ENCODE results near the gene GBX1. TPM values are rescaled to one million over a fixed set of nuclear protein-coding genes. Genes with fewer than 3 reads are reported as not detected.

The GBX1 gene
- total RNA-seq, 1 experiment from 2014 or later = not detected

- Histone ChIP-seq H2BK120ac (ENCODE audit: low read depth, low read length, poor library complexity, severe bottlenecking) (no peak overlapping the region), H2BK15ac (ENCODE audit: low read depth, low read length) (no peak overlapping the region), H3K4me2 (ENCODE audit: insufficient read depth, insufficient read length, low read length) (no peak overlapping the region), H3T11ph (ENCODE audit: low read length) (no peak overlapping the region), H3K56ac (ENCODE audit: insufficient read length, low read depth, low read length) (no peak overlapping the region), H4K20me1 (ENCODE audit: control insufficient read depth, insufficient read depth, insufficient read length) (no peaks in the 10 kb centered on the region), H4K91ac (ENCODE audit: insufficient read length, low read depth, low read length) (no peak overlapping the region), H3K9ac (ENCODE audit: extremely low read depth, insufficient read length, low read length) (no peak overlapping the region), H3K14ac (ENCODE audit: insufficient read depth, low read length) (no peak overlapping the region), H4K5ac (ENCODE audit: insufficient read length, low read depth, low read length) (no peak overlapping the region), H3K79me2 (ENCODE audit: insufficient read depth, low read length) (no peaks in the 10 kb centered on the region), H2BK12ac (ENCODE audit: insufficient read length, low read depth, low read length) (no peak overlapping the region), H3K4me1 (ENCODE audit: insufficient read depth, low read length) (no peaks in the 10 kb centered on the region), H2BK5ac (ENCODE audit: insufficient read length, low read length) (no peak overlapping the region), H3K9me3 (ENCODE audit: control insufficient read depth, low read depth, low read length) (no peaks in the 10 kb centered on the region), H4K8ac (replicated peaks; ENCODE audit: insufficient read length, low read depth, low read length) (no peak overlapping the region), H2BK20ac (ENCODE audit: low read depth, low read length, poor library complexity, severe bottlenecking) (no peak overlapping the region), H3K79me1 (ENCODE audit: insufficient read depth, low read depth, low read length, poor library complexity, severe bottlenecking) (no peaks in the 10 kb centered on the region), H3K23me2 (ENCODE audit: insufficient read length, low read depth, low read length, poor library complexity, severe bottlenecking) (no peaks in the 10 kb centered on the region), H3K27ac (ENCODE audit: insufficient read length, low read depth, low read length) (no peak overlapping the region), H2AK5ac (ENCODE audit: insufficient read length, low read length) (no peak overlapping the region), H3K18ac (ENCODE audit: insufficient read length, low read depth, low read length) (no peak overlapping the region), H3K23ac (ENCODE audit: insufficient read length, low read depth, low read length) (no peak overlapping the region), H2AFZ (ENCODE audit: low read length) (no peak overlapping the region), H3K4ac (ENCODE audit: low read depth, low read length) (no peak overlapping the region), H3K27me3 (ENCODE audit: insufficient read depth, low read length) (no peaks in the 10 kb centered on the region; the same call in 1 of the 2 replicates)
- Mint-ChIP-seq H3K4me1 (peaks cover 25 to 49% of the 10 kb centered on the region in 2 experiments), H3K27me3 (ENCODE audit: low read depth) (peaks cover 24% of the 10 kb centered on the region), H3K4me3 (no peak overlapping the region), H3K9me3 (no peaks in the 10 kb centered on the region; a peak in 1 of 5 replicates), H3K36me3 (ENCODE audit: insufficient read depth in 1 of 3, low read depth in 3 of 3) (peaks cover 8 to 25% (median 18%) of the 10 kb centered on the region in 3 experiments; a peak in 6 of 7 replicates), H3K27ac (no peak overlapping the region)
- no CpG with 5 or more reads among the region's 3 CpGs for WGBS (ENCODE audit: extremely low coverage, insufficient read length, low lambda C conversion rate)
- no peak for DNase-seq
- no peak for TF ChIP-seq CTCF (conservative IDR thresholded peaks at IDR 0.05)
Measured at GRCh38 chr7:151146761-151147160, 20.7 kb downstream of the GBX1 start.
